ENCODE results near the gene EPB42. TPM values are rescaled to one million over a fixed set of nuclear protein-coding genes. Genes with fewer than 3 reads are reported as not detected.
A peak's percentile ranks its signal among the peaks of the same experiment; 100 is the strongest.

EPB42 gene
- total RNA-seq, 2 experiments from 2014 or later = not detected

DNA sequence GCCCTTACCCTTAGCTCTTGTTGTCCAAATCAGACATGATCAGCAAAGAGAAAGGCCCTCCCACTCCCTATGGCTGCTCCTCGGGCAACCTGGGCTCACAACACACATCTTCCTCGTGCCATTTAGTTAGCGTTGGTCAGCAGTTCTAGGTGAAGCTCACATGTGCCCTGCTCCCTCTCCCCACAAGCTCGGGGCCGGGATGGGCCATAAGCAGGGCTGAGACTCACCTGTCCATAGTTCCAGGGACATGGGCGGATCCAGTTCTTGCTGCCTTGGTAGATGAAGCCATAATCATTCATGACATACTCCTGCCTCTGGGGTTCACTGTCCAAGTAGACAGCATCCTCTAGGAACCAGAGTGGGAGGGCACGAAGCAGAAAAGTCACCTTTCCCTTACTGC lies 35.5 kb upstream of the EPB42 start:
- intact Hi-C loops (cut with micrococcal nuclease) = no loop called here
- ATAC-seq (no peak), DNase-seq (no peak)
- Mint-ChIP-seq H3K4me3 (no peak overlapping the region), H3K4me1 (ENCODE audit: low read depth) (peaks cover 28% of the 10 kb centered on the region), H3K27me3 (no peaks in the 10 kb centered on the region), H3K36me3 (ENCODE audit: low read depth) (no peaks in the 10 kb centered on the region), H3K9me3 (no peaks in the 10 kb centered on the region), H3K27ac (no peak overlapping the region)
- POLR2A ChIA-PET = interaction anchor here (0.8 kb wide), 1 partner anchor 10 kb away, joined by 3 read pairs; no protein-coding TSS in a partner anchor
- TF ChIP-seq, protein P1, sequence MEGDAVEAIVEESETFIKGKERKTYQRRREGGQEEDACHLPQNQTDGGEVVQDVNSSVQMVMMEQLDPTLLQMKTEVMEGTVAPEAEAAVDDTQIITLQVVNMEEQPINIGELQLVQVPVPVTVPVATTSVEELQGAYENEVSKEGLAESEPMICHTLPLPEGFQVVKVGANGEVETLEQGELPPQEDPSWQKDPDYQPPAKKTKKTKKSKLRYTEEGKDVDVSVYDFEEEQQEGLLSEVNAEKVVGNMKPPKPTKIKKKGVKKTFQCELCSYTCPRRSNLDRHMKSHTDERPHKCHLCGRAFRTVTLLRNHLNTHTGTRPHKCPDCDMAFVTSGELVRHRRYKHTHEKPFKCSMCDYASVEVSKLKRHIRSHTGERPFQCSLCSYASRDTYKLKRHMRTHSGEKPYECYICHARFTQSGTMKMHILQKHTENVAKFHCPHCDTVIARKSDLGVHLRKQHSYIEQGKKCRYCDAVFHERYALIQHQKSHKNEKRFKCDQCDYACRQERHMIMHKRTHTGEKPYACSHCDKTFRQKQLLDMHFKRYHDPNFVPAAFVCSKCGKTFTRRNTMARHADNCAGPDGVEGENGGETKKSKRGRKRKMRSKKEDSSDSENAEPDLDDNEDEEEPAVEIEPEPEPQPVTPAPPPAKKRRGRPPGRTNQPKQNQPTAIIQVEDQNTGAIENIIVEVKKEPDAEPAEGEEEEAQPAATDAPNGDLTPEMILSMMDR (IDR thresholded peaks at IDR 0.05) = no peak
- CTCF ChIA-PET = interaction anchor here (2.0 to 3.4 kb wide), 2 partner anchors 29 to 31 kb away, joined by 10 to 11 read pairs; no protein-coding TSS in a partner anchor

DNA sequence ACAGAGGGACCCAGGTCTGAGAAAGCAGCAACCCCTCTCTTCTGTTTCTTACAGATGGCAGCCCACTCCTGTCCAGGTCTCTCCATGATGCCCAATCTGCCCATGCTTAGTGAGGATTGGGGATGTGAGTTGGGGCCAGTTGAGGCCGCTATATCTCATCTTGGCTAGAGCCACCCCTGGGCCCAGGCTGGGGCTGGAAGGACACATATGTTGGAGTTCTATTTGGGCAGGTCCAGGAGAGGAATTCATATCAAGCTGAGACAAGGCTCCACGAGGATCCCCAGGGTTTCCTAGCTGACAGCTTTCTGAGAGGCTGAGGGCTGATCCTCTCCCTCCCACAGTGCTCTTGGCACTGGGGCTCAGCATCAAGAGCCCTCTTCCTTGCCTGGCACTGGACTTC lies 34.6 kb upstream of the EPB42 start:
- ATAC-seq (no peak), DNase-seq (no peak)
- Mint-ChIP-seq H3K27me3 (no peaks in the 10 kb centered on the region), H3K36me3 (ENCODE audit: low read depth) (no peaks in the 10 kb centered on the region), H3K4me3 (no peak overlapping the region), H3K9me3 (no peaks in the 10 kb centered on the region), H3K27ac (no peak overlapping the region), H3K4me1 (ENCODE audit: low read depth) (peaks cover 36% of the 10 kb centered on the region)
- intact Hi-C loops (cut with micrococcal nuclease) = no loop called here
- CTCF ChIA-PET = interaction anchor here (3.4 kb wide), 1 partner anchor 30 kb away, joined by 10 read pairs; no protein-coding TSS in a partner anchor
- TF ChIP-seq, protein P1 (IDR thresholded peaks at IDR 0.05) = no peak
- POLR2A ChIA-PET = interaction anchor here (0.8 kb wide), 1 partner anchor 11 kb away, joined by 3 read pairs; no protein-coding TSS in a partner anchor

DNA sequence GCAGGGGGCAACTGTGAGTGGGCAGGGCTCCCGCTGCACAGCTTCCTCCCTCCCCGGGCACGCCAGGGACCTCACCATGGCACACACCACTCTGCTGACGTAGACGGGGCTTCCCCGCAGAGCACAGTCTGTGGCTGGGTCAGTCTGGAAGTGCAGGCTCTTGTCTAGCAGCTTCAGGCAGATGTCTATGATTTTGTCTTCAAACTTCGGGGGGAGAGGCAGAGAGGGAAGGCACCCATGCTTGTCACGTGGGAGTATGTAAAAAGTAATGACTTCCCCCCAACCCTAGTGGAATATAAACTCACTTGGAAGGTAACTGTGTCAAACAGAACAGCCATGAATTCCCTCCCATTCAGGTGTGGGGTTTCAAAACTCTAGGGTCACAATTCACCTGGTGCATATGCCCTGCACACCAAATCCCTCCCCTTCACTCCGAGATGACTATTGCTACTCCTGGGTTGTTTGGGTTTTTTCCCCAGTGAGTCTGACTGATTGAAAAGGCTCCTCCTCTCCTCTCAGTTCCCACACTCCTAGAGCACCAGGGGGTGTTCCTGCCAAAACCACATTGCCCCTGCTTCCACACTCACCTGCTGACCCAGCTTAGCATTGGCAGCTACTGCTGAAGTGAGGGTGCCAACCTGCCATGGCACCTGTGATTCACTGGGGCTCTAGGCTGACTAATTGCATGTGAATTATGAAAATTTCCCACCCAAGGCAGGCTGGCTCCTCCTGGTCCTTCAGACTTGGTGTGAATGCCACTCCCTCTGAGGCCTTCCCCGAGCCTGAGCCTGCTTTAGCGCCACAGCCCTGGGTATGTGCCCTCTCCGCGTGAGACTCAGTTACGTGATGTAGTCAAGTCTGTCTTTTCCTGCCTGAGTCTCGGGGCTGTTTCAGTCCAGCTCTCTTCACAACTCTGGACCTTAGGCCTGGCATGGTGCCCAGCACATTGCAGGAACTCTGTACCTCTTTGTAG lies 32.9 kb upstream of the EPB42 start:
- H3K27me3 Mint-ChIP-seq = no peaks in the 10 kb centered on the region
- POLR2A ChIA-PET = interaction anchor here (0.6 kb wide), 1 partner anchor 32 kb away, joined by 3 read pairs; no protein-coding TSS in a partner anchor

DNA sequence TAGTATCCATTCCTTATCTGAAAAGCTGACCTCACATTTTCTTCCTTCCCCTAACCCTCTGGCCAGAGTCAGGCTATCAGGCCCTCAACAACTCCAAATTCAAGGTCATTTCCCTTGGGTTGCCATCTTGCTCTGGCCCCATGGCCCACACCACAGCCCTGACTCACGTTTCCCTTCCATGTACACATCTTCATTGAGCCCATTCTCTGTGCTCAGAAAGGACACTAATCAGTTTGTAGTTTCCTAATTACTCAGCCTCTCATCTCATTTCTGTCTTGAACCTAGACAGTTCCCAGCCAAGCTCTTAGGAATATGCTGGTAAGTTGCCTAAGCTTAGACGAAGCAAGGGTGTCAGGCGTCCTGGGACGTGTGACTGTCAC lies 31.0 kb upstream of the EPB42 start:
- CTCF ChIA-PET = interaction anchor here (1.2 kb wide), 2 partner anchors 10 to 27 kb away, joined by 4 to 6 read pairs; no protein-coding TSS in a partner anchor
- no peaks in the 10 kb centered on the region for H3K36me3 Mint-ChIP-seq (ENCODE audit: low read depth)

More for the DNA sequence above, 32.9 kb upstream of the EPB42 start:
- intact Hi-C loops (cut with micrococcal nuclease) = no loop called here
- H3K9me3 Mint-ChIP-seq = no peaks in the 10 kb centered on the region
- ATAC-seq (peak; percentile 55), DNase-seq (peak; percentile 71)
- H3K4me1 Mint-ChIP-seq (ENCODE audit: low read depth) = peaks cover 48% of the 10 kb centered on the region
- TF ChIP-seq, protein P1 (IDR thresholded peaks at IDR 0.05) = no peak
- H3K36me3 Mint-ChIP-seq (ENCODE audit: low read depth) = no peaks in the 10 kb centered on the region
- CTCF ChIA-PET = interaction anchor here (1.8 to 2.0 kb wide), 2 partner anchors 28 to 31 kb away, joined by 8 to 11 read pairs; no protein-coding TSS in a partner anchor
- no peak overlapping the region for H3K4me3 Mint-ChIP-seq
- H3K27ac Mint-ChIP-seq = peak overlapping the region; percentile 70

More for the DNA sequence above, 31.0 kb upstream of the EPB42 start:
- TF ChIP-seq, protein P1 (IDR thresholded peaks at IDR 0.05) = no peak
- H3K4me3 Mint-ChIP-seq = no peak overlapping the region
- intact Hi-C loops (cut with micrococcal nuclease) = no loop called here
- POLR2A ChIA-PET = interaction anchor here (0.9 kb wide), 4 partner anchors 10 to 35 kb away, joined by 3 read pairs; no protein-coding TSS in a partner anchor
- peak overlapping the region; percentile 91 for H3K27ac Mint-ChIP-seq
- ATAC-seq = peak; percentile 53
- DNase-seq = peak; percentile 77
- no peaks in the 10 kb centered on the region for H3K9me3 Mint-ChIP-seq
- H3K27me3 Mint-ChIP-seq = no peaks in the 10 kb centered on the region
- H3K4me1 Mint-ChIP-seq (ENCODE audit: low read depth) = peaks cover 48% of the 10 kb centered on the region
